ENCODE data around the gene ADPRHL1.

- TF ChIP-seq POLR2A (IDR thresholded peaks at IDR 0.05; ENCODE audit: extremely low read depth, insufficient read length) (no peak), CTCF (IDR thresholded peaks at IDR 0.05; ENCODE audit: low read depth, low read length) (no peak), MAX (IDR thresholded peaks at IDR 0.05; ENCODE audit: low read depth, low read length) (no peak)
These were observed 15.8 kb downstream of the ADPRHL1 start for GRCh38 chr13:113437408-113438010.

Data from NB4 (cell line).